ENCODE measurements around the gene RASSF3. TPM values are rescaled to one million over a fixed set of nuclear protein-coding genes. Genes with fewer than 3 reads are reported as not detected.

Gene RASSF3
- total and polyA plus RNA-seq, 2 of the 13 experiments (the other 11 are each of a cell fraction or from before 2014, with no cell fraction given): 15.5 to 16.0 TPM

GRCh38 chr12:64618953-64619590 is 8.8 kb downstream of the RASSF3 start:
- Histone ChIP-seq H3K9me3 (ENCODE audit: low read length) (no peaks in the 10 kb centered on the region), H2AFZ (ENCODE audit: low read length) (no peak overlapping the region), H3K79me2 (ENCODE audit: insufficient read depth, low read length) (peaks cover 71% of the 10 kb centered on the region), H3K4me2 (ENCODE audit: low read depth, low read length) (no peak overlapping the region), H3K27me3 (ENCODE audit: control insufficient read depth in 1 of 2, insufficient read depth in 2 of 2, low read length in 2 of 2) (no peaks in the 10 kb centered on the region), H3K36me3 (replicated peaks in 1 of 2; ENCODE audit: control insufficient read depth in 1 of 2, insufficient read depth in 2 of 2, low read length in 2 of 2) (no peaks in the 10 kb centered on the region), H3K4me3 (replicated peaks in 1 of 3; ENCODE audit: insufficient read depth in 1 of 3, low read depth in 2 of 3, low read length in 3 of 3) (no peak overlapping the region), H4K20me1 (ENCODE audit: insufficient read depth, low read length) (no peaks in the 10 kb centered on the region), H3K27ac (ENCODE audit: extremely low read length, insufficient read depth, low read length) (no peak overlapping the region), H3K4me1 (ENCODE audit: insufficient read depth, low read length) (peaks cover 15% of the 10 kb centered on the region), H3K9ac (ENCODE audit: insufficient read depth, low read depth, low read length) (no peak overlapping the region)
- no peak for DNase-seq (ENCODE audit: low spot score)
- intact Hi-C loops (cut with micrococcal nuclease; ENCODE audit: unreplicated experiment) (no loop called here), in situ Hi-C loops (cut with HindIII; ENCODE audit: extremely low pct_ligation_motif_present, low pct_unique_long_range_greater_than_20kb) (no loop called here)
- CTCF ChIA-PET (ENCODE audit: low intra/inter-chr PET ratio, low total read pairs): no interaction called here
- FAIRE-seq: no peak
- POLR2A ChIA-PET: no interaction called here
- TF ChIP-seq NFE2 (CRISPR knock-in tag; IDR thresholded peaks at IDR 0.05) (no peak), AKAP8 (CRISPR knock-in tag; IDR thresholded peaks at IDR 0.05) (no peak), ZNF703 (CRISPR knock-in tag; IDR thresholded peaks at IDR 0.05; ENCODE audit: borderline replicate concordance) (no peak)
- ATAC-seq: no peak
- WGBS (ENCODE audit: low lambda C conversion rate): 90% methylated on average over 3 of the region's 3 CpGs
- no TSS peak for BruUV-seq (replicated peaks)

GRCh38 chr12:64621257-64621942 is 11.1 kb downstream of the RASSF3 start:
- H3K4me1 ChIP-seq (ENCODE audit: insufficient read depth, low read length): peaks cover 34% of the 10 kb centered on the region
- intact Hi-C loops (cut with micrococcal nuclease; ENCODE audit: unreplicated experiment): no loop called here
- POLR2A ChIA-PET: no interaction called here
- H4K20me1 ChIP-seq (ENCODE audit: insufficient read depth, low read length): 0 out of 2 replicates have a peak, but pooled peaks cover 2% of the 10 kb centered on the region
- H3K27ac ChIP-seq (ENCODE audit: extremely low read length, insufficient read depth, low read length): no peak overlapping the region
- H2AFZ ChIP-seq (ENCODE audit: low read length): no peak overlapping the region
- WGBS (ENCODE audit: low lambda C conversion rate): 95% methylated on average over 13 of the region's 13 CpGs
- H3K9ac ChIP-seq (ENCODE audit: insufficient read depth, low read depth, low read length): no peak overlapping the region
- DNase-seq (ENCODE audit: low spot score): no peak
- ATAC-seq: no peak
- no peaks in the 10 kb centered on the region for H3K36me3 ChIP-seq (replicated peaks in 1 of 2; ENCODE audit: control insufficient read depth in 1 of 2, insufficient read depth in 2 of 2, low read length in 2 of 2)
- in situ Hi-C loops (cut with HindIII; ENCODE audit: extremely low pct_ligation_motif_present, low pct_unique_long_range_greater_than_20kb): no loop called here
- H3K4me2 ChIP-seq (ENCODE audit: low read depth, low read length): no peak overlapping the region
- H3K27me3 ChIP-seq (ENCODE audit: control insufficient read depth in 1 of 2, insufficient read depth in 2 of 2, low read length in 2 of 2): no peaks in the 10 kb centered on the region
- no peak for FAIRE-seq
- peaks cover 78% of the 10 kb centered on the region for H3K79me2 ChIP-seq (ENCODE audit: insufficient read depth, low read length)
- no TSS peak for BruUV-seq (replicated peaks)
- H3K9me3 ChIP-seq (ENCODE audit: low read length): no peaks in the 10 kb centered on the region
- CTCF ChIA-PET (ENCODE audit: low intra/inter-chr PET ratio, low total read pairs): no interaction called here
- no peak overlapping the region for H3K4me3 ChIP-seq (replicated peaks in 1 of 3; ENCODE audit: insufficient read depth in 1 of 3, low read depth in 2 of 3, low read length in 3 of 3)
- TF ChIP-seq NR3C1 (CRISPR knock-in tag; IDR thresholded peaks at IDR 0.05) (no peak), KLF15 (CRISPR knock-in tag; IDR thresholded peaks at IDR 0.05; ENCODE audit: borderline replicate concordance) (no peak), CREB3 (CRISPR knock-in tag; IDR thresholded peaks at IDR 0.05) (no peak), ZFP41 (CRISPR knock-in tag; IDR thresholded peaks at IDR 0.05; ENCODE audit: borderline replicate concordance) (no peak), ZBTB39 (CRISPR knock-in tag; IDR thresholded peaks at IDR 0.05) (no peak), RXRA (CRISPR knock-in tag; IDR thresholded peaks at IDR 0.05) (no peak)
- TF ChIP-seq, protein P1, sequence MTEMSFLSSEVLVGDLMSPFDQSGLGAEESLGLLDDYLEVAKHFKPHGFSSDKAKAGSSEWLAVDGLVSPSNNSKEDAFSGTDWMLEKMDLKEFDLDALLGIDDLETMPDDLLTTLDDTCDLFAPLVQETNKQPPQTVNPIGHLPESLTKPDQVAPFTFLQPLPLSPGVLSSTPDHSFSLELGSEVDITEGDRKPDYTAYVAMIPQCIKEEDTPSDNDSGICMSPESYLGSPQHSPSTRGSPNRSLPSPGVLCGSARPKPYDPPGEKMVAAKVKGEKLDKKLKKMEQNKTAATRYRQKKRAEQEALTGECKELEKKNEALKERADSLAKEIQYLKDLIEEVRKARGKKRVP (CRISPR knock-in tag; IDR thresholded peaks at IDR 0.05): no peak

All from HepG2 (cell line).